Loucy (cell line): Measurements from ENCODE around the gene PLPP2.

ENCODE experiments used
- H2AFZ ChIP-seq: fragments of 200-600 bp; sonication (generic); 2 replicates; pipeline ENCODE4 v1.6.0; 2016; ENCODE audit warnings: antibody characterized with exemption, mild to moderate bottlenecking, low read length, moderate library complexity
- H3F3A ChIP-seq: fragments of 200-600 bp; 2 replicates; pipeline ENCODE4 v1.6.0; 2016; ENCODE audit warnings: antibody characterized with exemption, low read depth, mild to moderate bottlenecking
- H3K27me3 ChIP-seq: fragments of 200-600 bp; sonication (generic); 2 replicates; pipeline ENCODE4 v1.6.1; 2014; ENCODE audit warnings: low read length, mild to moderate bottlenecking; ENCODE audit not compliant: insufficient read depth, poor library complexity, severe bottlenecking
- H3K36me3 ChIP-seq: fragments of 200-600 bp; sonication (generic); 2 replicates; pipeline ENCODE4 v1.6.1; 2016; ENCODE audit warnings: low read length; ENCODE audit not compliant: insufficient read depth
- H3K4me1 ChIP-seq: fragments of 200-600 bp; sonication (generic); 2 replicates; pipeline ENCODE4 v1.5.1; 2014; ENCODE audit warnings: low read length, mild to moderate bottlenecking; ENCODE audit not compliant: insufficient read depth, poor library complexity, severe bottlenecking
- H3K4me2 ChIP-seq: fragments of 200-600 bp; sonication (generic); 2 replicates; pipeline ENCODE4 v1.6.0; 2014; ENCODE audit warnings: antibody characterized with exemption, low read length, low read depth, mild to moderate bottlenecking; ENCODE audit not compliant: poor library complexity, severe bottlenecking
- H3K4me3 ChIP-seq: fragments of 200-600 bp; sonication (generic); 2 replicates; pipeline ENCODE4 v1.5.1; 2014; ENCODE audit warnings: low read length, mild to moderate bottlenecking, mixed read lengths; ENCODE audit not compliant: poor library complexity, severe bottlenecking
- H3K79me2 ChIP-seq: fragments of 200-600 bp; sonication (generic); 2 replicates; pipeline ENCODE4 v1.6.1; 2014; ENCODE audit warnings: low read length; ENCODE audit not compliant: insufficient read depth
- H3K9ac ChIP-seq: fragments of 200-600 bp; sonication (generic); 2 replicates; pipeline ENCODE4 v1.6.0; 2014; ENCODE audit warnings: mild to moderate bottlenecking, low read depth, low read length, moderate library complexity; ENCODE audit not compliant: poor library complexity, severe bottlenecking
- H3K9me2 ChIP-seq: fragments of 200-600 bp; sonication (generic); replicated peaks from 2 replicates; pipeline ENCODE4 v1.6.1; 2016; ENCODE audit warnings: low read depth, low read length, mixed read lengths
- H3K9me3 ChIP-seq: fragments of 200-600 bp; sonication (generic); 2 replicates; pipeline ENCODE4 v1.6.1; 2014; ENCODE audit warnings: mild to moderate bottlenecking, antibody characterized with exemption, low read length, low read depth; ENCODE audit not compliant: insufficient read depth
- H4K20me1 ChIP-seq: fragments of 200-600 bp; sonication (generic); 2 replicates; pipeline ENCODE4 v1.6.0; 2014; ENCODE audit warnings: antibody characterized with exemption, low read length, mild to moderate bottlenecking; ENCODE audit not compliant: insufficient read depth, poor library complexity, severe bottlenecking
- EZH2phosphoT487 ChIP-seq: fragments of 200-600 bp; IDR thresholded peaks from 2 replicates; pipeline ENCODE4 v1.6.1; 2018; ENCODE audit warnings: antibody characterized with exemption, mild to moderate bottlenecking, moderate library complexity, borderline replicate concordance
- TF ChIP-seq, protein P1 (sequence below): fragments of 200-600 bp; sonication (generic); conservative IDR thresholded peaks from 2 replicates; pipeline ENCODE4 v1.5.1; 2014; ENCODE audit warnings: mild to moderate bottlenecking, antibody characterized with exemption, low read length

PLPP2 gene

DNA sequence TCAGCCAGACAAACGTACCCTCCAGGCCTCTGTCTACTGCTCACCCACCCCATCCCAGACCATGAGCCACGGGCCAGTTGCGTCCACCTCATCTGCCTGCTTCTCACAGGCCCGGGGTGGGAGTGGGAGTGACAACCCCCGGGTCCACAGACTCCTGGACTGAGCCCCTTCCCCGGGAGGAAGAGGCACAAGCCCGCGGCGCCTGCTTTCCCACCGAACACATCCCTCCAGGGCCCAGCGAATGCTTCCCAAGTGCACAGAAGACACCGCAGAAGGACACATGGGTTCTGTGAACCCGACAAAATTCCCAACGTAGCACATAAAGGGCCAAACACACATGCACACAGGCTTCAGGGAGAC is 18.0 kb upstream of the PLPP2 start:
- Histone ChIP-seq H3K36me3 (peaks cover 43% of the 10 kb centered on the region; the same call in 1 of the 2 replicates), H3K9me2 (no peaks in the 10 kb centered on the region), H4K20me1 (no peaks in the 10 kb centered on the region), H3K4me2 (no peak overlapping the region), H3K79me2 (no peaks in the 10 kb centered on the region), H3K9me3 (no peaks in the 10 kb centered on the region), H3K4me3 (no peak overlapping the region), H3F3A (no peaks in the 10 kb centered on the region), H3K9ac (no peak overlapping the region), H3K27me3 (no peaks in the 10 kb centered on the region), H2AFZ (no peak overlapping the region), H3K4me1 (no peaks in the 10 kb centered on the region)
- TF ChIP-seq EZH2phosphoT487: no peak
- TF ChIP-seq, protein P1, sequence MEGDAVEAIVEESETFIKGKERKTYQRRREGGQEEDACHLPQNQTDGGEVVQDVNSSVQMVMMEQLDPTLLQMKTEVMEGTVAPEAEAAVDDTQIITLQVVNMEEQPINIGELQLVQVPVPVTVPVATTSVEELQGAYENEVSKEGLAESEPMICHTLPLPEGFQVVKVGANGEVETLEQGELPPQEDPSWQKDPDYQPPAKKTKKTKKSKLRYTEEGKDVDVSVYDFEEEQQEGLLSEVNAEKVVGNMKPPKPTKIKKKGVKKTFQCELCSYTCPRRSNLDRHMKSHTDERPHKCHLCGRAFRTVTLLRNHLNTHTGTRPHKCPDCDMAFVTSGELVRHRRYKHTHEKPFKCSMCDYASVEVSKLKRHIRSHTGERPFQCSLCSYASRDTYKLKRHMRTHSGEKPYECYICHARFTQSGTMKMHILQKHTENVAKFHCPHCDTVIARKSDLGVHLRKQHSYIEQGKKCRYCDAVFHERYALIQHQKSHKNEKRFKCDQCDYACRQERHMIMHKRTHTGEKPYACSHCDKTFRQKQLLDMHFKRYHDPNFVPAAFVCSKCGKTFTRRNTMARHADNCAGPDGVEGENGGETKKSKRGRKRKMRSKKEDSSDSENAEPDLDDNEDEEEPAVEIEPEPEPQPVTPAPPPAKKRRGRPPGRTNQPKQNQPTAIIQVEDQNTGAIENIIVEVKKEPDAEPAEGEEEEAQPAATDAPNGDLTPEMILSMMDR: no peak

DNA sequence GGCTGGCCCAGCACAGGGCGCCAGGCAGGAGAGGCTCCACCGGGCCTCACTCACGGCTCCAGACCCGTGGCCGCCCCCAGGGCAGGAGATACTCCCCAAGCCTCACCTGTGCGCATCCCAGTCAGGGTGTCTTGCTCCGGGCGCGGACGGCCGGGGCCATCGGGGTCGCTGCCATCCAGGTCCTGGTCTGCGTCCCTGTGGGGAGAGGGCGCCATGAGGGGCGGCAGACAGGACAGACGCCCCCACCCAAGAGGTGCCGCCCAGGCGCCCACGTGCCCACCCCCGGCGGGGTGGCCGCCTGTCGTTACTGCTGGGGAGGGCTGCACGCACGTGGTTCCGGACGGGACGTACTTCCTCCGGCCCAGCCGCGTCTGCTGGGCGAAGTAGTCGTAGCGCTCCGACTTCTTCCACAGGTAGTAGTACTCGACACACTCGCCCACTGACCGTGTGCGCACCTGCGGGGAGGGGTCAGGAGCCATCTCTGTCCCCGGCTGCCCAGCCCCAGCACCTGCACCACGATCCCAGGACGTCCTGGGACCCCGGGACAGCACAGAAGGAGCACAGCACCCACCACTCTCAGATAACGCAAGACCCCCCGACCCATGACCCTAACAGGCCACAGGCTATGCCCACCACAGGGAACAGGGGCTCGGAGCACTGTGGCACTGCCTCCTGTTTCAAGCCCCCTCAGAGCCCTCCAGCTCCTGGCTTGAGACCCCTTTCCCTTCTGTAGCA is 17.4 kb upstream of the PLPP2 start:
- H3F3A ChIP-seq: no peaks in the 10 kb centered on the region
- H3K9me3 ChIP-seq: no peaks in the 10 kb centered on the region
- no peak overlapping the region for H3K4me3 ChIP-seq
- no peaks in the 10 kb centered on the region for H3K4me1 ChIP-seq
- H3K79me2 ChIP-seq: no peaks in the 10 kb centered on the region
- no peaks in the 10 kb centered on the region for H3K9me2 ChIP-seq
- H3K36me3 ChIP-seq: peaks cover 43% of the 10 kb centered on the region; the same call in 1 of the 2 replicates
- no peak overlapping the region for H3K9ac ChIP-seq
- H3K27me3 ChIP-seq: no peaks in the 10 kb centered on the region
- H3K4me2 ChIP-seq: no peak overlapping the region
- no peak overlapping the region for H2AFZ ChIP-seq
- TF ChIP-seq, protein P1: no peak
- TF ChIP-seq EZH2phosphoT487: no peak
- no peaks in the 10 kb centered on the region for H4K20me1 ChIP-seq

DNA sequence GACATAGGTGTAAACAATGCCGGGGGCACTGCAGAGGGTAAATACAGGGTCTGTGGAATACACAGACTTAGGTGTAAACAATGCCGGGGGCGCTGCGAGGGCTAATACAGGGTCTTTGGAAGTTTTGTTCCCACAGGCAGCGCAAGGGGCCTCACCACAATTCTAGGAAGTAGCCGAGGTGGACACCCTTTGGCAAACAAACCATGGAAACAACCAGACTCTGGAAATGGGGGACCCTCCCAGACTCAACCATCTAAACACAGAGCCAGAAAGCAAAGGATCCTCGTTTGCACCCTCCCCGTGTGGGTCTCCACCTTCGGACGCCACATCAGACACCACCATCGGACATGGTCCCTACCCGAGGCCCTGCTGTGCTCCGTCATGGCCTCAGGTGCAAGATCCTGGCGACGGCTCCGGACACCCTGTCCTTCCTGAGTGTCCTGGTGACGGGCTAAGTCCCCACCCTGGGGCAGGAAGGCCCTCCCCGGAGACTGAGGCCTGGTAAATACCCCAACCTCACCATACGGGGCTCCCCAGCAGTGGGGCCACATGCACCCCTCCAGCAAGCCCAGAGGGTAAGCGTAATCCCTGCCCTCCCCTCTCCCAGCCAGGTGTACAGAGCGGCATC is 16.7 kb upstream of the PLPP2 start:
- TF ChIP-seq, protein P1: no peak
- TF ChIP-seq EZH2phosphoT487: no peak
- Histone ChIP-seq H3K4me3 (no peak overlapping the region), H3K4me1 (no peaks in the 10 kb centered on the region), H3K27me3 (no peaks in the 10 kb centered on the region), H3K4me2 (no peak overlapping the region), H2AFZ (no peak overlapping the region), H3F3A (no peaks in the 10 kb centered on the region), H3K9ac (no peak overlapping the region), H3K9me2 (no peaks in the 10 kb centered on the region), H3K79me2 (no peaks in the 10 kb centered on the region), H4K20me1 (no peaks in the 10 kb centered on the region), H3K36me3 (peaks cover 43% of the 10 kb centered on the region; the same call in 1 of the 2 replicates), H3K9me3 (no peaks in the 10 kb centered on the region)
